ENCODE data around the gene SPATS2L.

- no peak for TF ChIP-seq ZNF223 (tag by site-specific recombination; IDR thresholded peaks at IDR 0.05)
- no peak for TF ChIP-seq ZNF561 (tag by site-specific recombination; IDR thresholded peaks at IDR 0.05; ENCODE audit: borderline replicate concordance)
- TF ChIP-seq ZNF280D (tag by site-specific recombination; IDR thresholded peaks at IDR 0.05): no peak
- TF ChIP-seq, protein P1, sequence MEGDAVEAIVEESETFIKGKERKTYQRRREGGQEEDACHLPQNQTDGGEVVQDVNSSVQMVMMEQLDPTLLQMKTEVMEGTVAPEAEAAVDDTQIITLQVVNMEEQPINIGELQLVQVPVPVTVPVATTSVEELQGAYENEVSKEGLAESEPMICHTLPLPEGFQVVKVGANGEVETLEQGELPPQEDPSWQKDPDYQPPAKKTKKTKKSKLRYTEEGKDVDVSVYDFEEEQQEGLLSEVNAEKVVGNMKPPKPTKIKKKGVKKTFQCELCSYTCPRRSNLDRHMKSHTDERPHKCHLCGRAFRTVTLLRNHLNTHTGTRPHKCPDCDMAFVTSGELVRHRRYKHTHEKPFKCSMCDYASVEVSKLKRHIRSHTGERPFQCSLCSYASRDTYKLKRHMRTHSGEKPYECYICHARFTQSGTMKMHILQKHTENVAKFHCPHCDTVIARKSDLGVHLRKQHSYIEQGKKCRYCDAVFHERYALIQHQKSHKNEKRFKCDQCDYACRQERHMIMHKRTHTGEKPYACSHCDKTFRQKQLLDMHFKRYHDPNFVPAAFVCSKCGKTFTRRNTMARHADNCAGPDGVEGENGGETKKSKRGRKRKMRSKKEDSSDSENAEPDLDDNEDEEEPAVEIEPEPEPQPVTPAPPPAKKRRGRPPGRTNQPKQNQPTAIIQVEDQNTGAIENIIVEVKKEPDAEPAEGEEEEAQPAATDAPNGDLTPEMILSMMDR (tag by site-specific recombination; IDR thresholded peaks at IDR 0.05): no peak
- TF ChIP-seq ZEB2 (tag by site-specific recombination; IDR thresholded peaks at IDR 0.05): no peak
- no peak for TF ChIP-seq TCF7L2 (IDR thresholded peaks at IDR 0.05; ENCODE audit: borderline replicate concordance, low read depth, low read length)
- no peak for TF ChIP-seq ZNF174 (tag by site-specific recombination; IDR thresholded peaks at IDR 0.05)
Measured at GRCh38 chr2:200274116-200275075, 32.1 kb upstream of the SPATS2L start.

All from HEK293 (cell line).